ENCODE results near the gene CPSF4.

DNA sequence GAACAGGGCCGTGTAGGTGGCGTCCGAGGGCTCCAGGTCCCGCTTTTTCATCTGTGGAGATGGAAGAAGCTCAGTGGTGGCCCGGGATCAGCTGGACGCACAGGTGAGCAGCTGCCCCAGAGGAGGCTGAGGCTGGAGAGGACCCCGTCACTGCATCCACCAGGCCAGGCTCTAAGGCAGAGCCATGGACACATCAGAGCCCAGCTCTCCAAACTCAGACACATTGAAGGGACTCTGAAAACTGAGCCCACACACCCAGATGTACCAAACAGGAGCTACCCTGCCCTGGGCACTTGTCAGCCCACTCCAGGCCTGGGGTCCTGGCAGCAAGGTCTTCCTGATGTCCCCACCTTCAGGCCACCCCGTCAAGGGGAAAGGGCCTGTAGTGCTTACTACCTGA, 9.0 kb upstream of the CPSF4 start:
- TF ChIP-seq, protein P1, sequence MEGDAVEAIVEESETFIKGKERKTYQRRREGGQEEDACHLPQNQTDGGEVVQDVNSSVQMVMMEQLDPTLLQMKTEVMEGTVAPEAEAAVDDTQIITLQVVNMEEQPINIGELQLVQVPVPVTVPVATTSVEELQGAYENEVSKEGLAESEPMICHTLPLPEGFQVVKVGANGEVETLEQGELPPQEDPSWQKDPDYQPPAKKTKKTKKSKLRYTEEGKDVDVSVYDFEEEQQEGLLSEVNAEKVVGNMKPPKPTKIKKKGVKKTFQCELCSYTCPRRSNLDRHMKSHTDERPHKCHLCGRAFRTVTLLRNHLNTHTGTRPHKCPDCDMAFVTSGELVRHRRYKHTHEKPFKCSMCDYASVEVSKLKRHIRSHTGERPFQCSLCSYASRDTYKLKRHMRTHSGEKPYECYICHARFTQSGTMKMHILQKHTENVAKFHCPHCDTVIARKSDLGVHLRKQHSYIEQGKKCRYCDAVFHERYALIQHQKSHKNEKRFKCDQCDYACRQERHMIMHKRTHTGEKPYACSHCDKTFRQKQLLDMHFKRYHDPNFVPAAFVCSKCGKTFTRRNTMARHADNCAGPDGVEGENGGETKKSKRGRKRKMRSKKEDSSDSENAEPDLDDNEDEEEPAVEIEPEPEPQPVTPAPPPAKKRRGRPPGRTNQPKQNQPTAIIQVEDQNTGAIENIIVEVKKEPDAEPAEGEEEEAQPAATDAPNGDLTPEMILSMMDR (IDR thresholded peaks at IDR 0.05): no peak
- TF ChIP-seq POLR2AphosphoS5 (IDR thresholded peaks at IDR 0.05): no peak
- no peak for TF ChIP-seq POLR2A (IDR thresholded peaks at IDR 0.05)
